SIG-M5 treated with dmso at 0.1 percent for 504 hours (cell line): ENCODE results near the gene RIPK1.
"Not testable (repeated sequence)": the region's sequence is repeated elsewhere in the genome, so short reads cannot be mapped to it uniquely, and the experiment has no call there.

Experiments used
- DNase-seq: peaks from one replicate; lab custom pipeline; 2025; ENCODE audit not compliant: unreplicated experiment; lab: John Stamatoyannopoulos, UW

The RIPK1 gene

GRCh38 chr6:3045369-3045768, 22.9 kb upstream of the RIPK1 start:
- DNase-seq = no peak

- DNase-seq = no peak
Observed at GRCh38 chr6:3045777-3046176, 22.5 kb upstream of the RIPK1 start.

- DNase-seq = no peak
Observed at GRCh38 chr6:3046295-3046694, 22.0 kb upstream of the RIPK1 start.

- not testable (repeated sequence) for DNase-seq
Observed at GRCh38 chr6:3048009-3048408, 20.3 kb upstream of the RIPK1 start.

- no peak for DNase-seq
Observed at GRCh38 chr6:3052481-3053230, 15.6 kb upstream of the RIPK1 start.

- DNase-seq = no peak
Observed at GRCh38 chr6:3053231-3053508, 15.1 kb upstream of the RIPK1 start.

GRCh38 chr6:3054229-3055157, 13.8 kb upstream of the RIPK1 start:
- DNase-seq = not testable (repeated sequence)

- DNase-seq = not testable (repeated sequence)
Observed at GRCh38 chr6:3055158-3055499, 13.2 kb upstream of the RIPK1 start.

GRCh38 chr6:3057063-3057770, 11.1 kb upstream of the RIPK1 start:
- DNase-seq = no peak

GRCh38 chr6:3058957-3059356, 9.3 kb upstream of the RIPK1 start:
- no peak for DNase-seq

GRCh38 chr6:3060092-3060491, 8.2 kb upstream of the RIPK1 start:
- not testable (repeated sequence) for DNase-seq

- no peak for DNase-seq
Observed at GRCh38 chr6:3061501-3061941, 6.8 kb upstream of the RIPK1 start.

- DNase-seq = not testable (repeated sequence)
Observed at GRCh38 chr6:3063340-3063732, 5.0 kb upstream of the RIPK1 start.

GRCh38 chr6:3063733-3064700, 4.3 kb upstream of the RIPK1 start:
- DNase-seq = peak; percentile 40

- DNase-seq = no peak
Observed at GRCh38 chr6:3071568-3071967, 3.3 kb downstream of the RIPK1 start.

GRCh38 chr6:3072798-3073197, 4.5 kb downstream of the RIPK1 start:
- no peak for DNase-seq

- DNase-seq = no peak
Observed at GRCh38 chr6:3073382-3073781, 5.1 kb downstream of the RIPK1 start.

GRCh38 chr6:3075772-3076113, 7.4 kb downstream of the RIPK1 start:
- DNase-seq = no peak

GRCh38 chr6:3076320-3076719, 8.0 kb downstream of the RIPK1 start:
- DNase-seq = no peak

- DNase-seq = no peak
Observed at GRCh38 chr6:3077430-3077829, 9.1 kb downstream of the RIPK1 start.

GRCh38 chr6:3078952-3079351, 10.7 kb downstream of the RIPK1 start:
- not testable (repeated sequence) for DNase-seq
